CD4-positive, alpha-beta T cell treated with Interleukin-10 for 1 hour (primary cell): ENCODE measurements around the gene SEMA5A.

ENCODE experiments used
- DNase-seq: peaks from one replicate; pipeline ENCODE4 v3.0.0-alpha.2; 2020

The SEMA5A gene

DNA sequence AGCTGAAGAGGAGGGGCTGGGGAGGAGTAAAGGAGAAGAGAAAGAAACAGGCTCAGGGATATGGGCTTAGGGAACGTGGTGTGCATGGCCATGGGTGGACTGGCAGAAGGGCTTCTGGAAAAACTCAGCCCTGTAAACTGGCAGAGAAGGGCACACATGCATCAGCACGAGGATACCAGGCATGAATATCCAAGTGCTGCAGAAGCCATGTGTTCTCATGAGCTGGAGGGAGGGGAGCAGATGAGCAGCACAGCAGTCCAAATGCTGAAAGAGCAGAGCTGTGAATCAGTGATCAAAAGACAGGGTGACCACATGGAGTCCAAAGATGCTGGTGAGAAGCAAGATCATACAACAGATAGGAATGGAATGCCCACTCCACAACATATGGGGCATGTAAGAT, 72.3 kb downstream of the SEMA5A start:
- DNase-seq = no peak

- no peak for DNase-seq
These were observed 75.5 kb downstream of the SEMA5A start for GRCh38 chr5:9470410-9470809.

- no peak for DNase-seq
These were observed 77.9 kb downstream of the SEMA5A start for GRCh38 chr5:9468060-9468388.

DNA sequence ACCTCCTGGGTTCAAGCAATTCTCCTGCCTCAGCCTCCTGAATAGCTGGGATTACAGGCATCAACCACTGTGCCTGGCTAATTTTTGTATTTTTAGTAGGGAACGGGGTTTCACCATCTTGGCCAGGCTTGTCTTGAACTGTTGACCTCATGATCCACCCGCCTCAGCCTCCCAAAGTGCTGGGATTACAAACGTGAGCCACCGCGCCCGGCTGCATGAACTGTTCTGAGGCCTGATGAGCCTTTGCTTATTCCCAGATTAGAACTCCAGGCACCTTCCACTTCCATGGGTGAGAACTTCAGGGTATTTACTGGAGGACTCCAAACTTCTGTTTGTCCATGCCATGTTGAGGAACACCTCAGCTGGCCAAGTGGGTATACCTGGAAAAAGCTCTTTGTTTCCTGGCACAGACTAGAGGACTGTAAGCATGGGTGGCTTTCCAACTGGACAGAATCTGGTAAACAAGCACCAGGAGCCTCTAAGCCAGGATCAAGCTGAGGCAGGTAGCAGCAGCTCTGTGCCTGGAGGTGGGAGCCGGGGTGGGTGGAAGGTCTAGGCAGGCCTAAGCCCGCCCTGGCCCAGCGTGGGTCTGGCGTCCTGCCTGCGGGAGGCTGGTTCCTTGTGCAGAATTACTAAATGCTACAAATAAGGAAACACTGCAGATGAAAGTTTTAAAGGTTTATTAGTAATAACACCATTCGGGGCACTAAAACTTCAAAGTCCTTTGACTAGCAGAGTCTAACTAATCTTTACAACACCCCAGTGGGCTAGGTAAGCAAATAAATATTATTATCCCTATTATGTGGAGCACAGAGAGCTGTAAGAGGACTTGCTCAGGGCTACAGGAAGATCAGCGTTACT, 78.4 kb downstream of the SEMA5A start:
- no peak for DNase-seq

DNA sequence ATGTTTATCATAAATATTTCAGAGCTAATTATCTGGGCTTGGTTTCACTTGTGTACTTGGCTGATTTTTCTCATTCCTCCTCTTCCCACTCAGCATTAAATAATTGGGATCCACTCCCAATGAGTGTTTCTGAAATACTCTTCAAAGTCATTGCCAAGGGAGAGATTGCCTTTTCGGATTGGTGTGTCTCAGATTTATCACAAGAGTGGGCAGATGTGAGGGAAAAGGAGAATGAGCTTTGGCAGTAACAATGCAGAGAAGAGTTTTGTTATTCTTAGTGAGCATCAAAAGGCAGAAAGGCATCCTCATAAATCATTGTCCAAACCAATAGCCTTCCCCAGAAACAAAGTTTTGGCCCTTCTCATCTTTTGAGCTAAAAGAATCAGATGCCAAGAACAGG, 79.2 kb downstream of the SEMA5A start:
- no peak for DNase-seq

DNA sequence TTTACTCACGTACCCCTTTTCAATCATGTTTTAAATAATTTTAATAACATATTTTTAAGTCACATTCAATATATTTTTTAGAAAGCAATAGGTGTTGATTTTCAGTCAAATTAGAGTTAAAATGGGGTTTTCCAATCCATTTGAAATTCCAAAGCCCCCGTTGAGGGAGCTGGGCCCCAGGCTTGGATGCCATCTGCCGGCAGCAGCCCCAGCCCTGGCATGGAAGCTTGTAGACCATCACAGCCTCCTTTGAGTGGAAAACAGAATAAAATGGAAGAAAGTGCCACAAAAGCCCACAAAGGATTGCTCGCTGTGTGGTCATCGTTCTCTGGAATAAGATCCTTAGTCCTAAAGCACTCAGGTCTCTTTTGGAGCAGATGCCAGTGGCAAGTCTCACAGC, 81.4 kb downstream of the SEMA5A start:
- DNase-seq = no peak

DNA sequence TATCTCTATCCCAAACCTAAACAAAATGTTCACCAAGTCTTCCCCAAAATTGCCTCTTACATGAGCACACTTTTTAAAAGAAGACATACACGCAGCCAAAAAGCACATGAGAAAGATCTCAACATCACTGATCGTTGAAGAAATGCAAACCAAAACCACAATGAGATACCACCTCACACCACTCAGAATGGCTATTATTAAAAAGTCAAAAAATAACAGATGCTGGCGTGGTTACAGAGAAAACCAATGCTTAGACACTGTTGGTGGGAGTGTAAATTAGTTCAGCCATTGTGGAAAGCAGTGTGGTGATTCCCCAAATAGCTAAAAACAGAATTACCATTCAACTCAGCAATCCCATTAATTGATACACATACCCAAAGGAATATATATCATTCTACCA, 83.8 kb downstream of the SEMA5A start:
- DNase-seq = no peak

DNA sequence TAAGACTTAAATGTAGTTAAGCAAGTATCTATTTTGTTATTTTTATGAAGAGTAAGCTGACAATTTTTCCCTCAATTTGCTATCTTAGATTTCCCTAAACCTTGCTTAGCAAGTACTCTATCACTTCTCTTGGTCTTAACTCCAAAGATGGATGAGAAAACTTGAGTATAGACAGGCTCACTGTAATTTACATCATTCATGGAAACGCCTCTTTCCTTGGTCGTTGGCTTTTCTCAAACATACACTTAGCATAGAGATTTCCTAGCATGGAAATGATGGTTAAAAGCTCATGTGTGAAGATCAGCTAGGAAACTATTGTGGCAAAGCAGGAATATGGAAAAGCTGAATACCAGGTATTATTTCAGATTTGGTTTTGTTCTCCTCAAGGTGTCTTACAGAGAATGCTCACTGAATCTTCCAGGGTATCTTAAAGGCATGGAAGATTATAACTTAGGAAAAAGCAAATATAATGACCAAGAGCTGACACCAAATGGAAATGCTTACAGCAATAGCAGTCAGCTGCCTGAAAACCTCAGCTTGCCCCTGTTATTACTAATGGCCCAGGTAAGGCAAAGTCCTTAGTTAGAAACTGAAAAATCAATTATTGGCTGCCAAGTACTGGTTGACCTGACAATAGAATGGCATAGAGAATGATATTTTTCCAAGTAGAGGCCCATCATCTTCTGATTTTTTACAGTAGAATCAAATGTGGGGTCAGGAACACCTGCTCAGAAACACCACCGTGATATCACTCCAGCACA, 84.8 kb downstream of the SEMA5A start:
- DNase-seq = no peak

GRCh38 chr5:9456435-9457042, 89.3 kb downstream of the SEMA5A start:
- no peak for DNase-seq

DNA sequence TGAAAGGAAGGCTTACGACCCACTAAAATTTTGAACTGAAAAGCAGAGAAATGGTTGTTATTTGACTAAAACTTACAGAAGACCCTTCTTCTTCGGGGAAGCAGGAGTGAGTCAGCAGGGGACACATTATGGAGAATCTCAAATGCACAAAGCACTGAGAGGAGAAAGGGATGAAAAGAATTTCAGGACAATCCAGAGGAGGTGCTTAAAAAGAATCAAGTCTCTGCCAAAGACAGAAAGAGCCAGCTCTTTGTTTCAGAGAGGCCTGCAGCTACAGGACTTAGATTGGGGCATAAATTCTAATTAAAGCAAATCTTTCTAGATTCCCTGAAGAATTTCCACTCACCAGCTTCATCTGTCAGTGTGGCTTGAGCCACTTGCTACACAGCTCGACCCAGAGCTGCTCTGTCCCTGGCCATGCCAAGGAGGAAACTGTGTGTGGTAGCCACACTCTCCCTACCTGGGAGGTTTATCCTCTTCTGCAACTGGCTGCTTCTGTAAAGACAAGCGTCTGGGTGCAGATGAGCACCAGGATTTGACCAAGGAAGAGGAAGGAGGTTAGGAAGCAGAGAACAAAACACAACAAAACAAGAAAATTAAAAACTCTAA, 89.9 kb downstream of the SEMA5A start:
- no peak for DNase-seq

DNA sequence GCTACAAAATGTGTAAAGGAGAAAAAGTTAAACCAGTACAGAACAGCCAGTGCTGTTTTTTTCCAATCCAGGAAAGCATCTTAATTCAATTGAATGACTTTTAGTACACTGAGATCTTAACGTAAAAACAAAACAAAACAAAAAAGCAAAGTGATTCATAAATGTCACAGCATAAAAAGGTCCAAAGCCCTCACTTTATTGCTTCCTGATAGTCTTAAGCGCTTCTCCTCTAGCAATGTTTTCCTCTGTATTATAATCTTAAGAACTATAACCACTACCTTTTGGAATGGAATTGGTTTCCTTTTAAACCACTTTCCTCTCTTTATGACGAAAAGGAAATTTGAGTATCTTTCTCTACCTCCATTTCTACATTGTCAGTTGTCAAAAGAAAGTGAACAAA, 91.4 kb downstream of the SEMA5A start:
- no peak for DNase-seq

DNA sequence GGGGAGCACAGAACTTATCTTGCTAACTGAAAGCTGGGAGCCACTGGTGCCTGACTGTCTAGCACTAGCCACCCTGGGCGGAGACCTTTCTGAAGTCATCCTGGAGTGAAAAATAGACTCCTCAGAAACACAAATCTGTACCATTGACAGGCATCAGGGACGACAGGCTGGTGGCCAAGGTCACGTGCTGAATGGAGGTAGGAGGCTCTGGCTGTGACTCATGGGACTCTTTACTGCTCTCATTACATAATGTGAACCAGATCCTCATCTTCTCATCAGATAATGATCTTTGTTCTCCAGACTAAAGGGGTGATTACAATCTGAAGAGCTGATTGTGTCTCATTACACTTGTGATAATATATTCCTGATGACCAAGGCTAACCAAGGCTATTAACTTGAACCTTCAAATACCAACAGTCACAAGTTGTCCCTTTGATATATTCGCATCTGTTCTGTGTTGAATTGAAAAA, 91.8 kb downstream of the SEMA5A start:
- DNase-seq = no peak

GRCh38 chr5:9453480-9454011, 92.3 kb downstream of the SEMA5A start:
- no peak for DNase-seq

GRCh38 chr5:9452181-9452580, 93.7 kb downstream of the SEMA5A start:
- no peak for DNase-seq

DNA sequence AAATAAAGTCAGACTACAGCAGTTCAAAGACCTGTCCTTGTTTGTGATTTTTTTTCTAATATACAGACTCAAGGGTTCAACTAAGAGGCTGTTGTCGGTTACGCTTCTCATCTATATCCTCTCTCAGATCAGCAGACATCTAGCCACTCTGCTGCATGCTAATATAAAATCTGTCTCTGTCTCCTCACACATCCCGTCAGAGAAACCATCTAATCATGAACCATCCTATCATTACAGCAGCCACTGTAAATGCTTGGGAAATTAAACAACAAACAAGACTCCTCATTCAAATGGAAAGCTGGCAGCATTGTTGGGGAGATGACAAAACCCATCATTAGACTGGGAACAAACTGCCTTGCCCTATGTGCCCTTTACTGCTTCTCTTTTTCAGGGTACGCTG, 94.8 kb downstream of the SEMA5A start:
- DNase-seq = no peak

DNA sequence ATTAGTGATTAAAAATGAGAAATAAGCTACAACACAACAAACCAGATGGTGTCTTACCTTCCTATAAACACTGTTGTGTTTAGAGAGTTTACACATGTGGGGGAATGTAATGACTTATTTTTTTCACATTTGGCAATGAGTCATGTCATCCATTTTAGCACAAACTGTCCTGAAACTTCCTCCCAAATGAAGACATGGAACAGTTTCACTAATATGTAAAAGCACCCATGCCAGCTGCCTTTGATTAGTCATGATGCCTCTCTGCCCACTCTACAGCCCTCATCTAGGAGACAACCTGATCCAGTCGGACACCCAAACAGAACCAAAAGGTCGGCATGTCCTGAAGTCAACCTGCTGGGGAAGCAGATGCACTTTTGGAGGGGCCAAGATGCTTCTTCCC, 98.2 kb downstream of the SEMA5A start:
- DNase-seq = no peak

- DNase-seq = no peak
These were observed 100.0 kb downstream of the SEMA5A start for GRCh38 chr5:9445826-9446388.

GRCh38 chr5:9444346-9444745, 101.5 kb downstream of the SEMA5A start:
- no peak for DNase-seq

- no peak for DNase-seq
These were observed 104.3 kb downstream of the SEMA5A start for GRCh38 chr5:9441610-9442009.

DNA sequence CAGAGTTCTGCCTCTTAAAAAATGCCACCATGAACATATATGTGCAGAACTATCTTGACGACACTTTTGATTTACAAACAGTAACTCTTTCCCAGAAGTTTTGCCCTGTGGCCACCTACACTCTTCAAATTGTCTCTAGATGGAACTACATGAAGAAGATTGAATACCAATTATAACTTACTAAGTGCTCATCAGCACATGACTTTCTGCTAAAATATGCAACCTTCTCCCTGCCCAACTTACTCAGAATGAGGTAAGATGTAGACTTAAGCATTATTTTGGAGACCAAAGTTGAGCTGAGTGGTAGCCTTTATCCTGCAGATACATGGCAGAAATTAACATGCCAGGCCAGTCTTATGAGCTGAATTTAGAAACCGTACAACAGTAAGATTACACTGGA, 105.4 kb downstream of the SEMA5A start:
- DNase-seq = no peak

DNA sequence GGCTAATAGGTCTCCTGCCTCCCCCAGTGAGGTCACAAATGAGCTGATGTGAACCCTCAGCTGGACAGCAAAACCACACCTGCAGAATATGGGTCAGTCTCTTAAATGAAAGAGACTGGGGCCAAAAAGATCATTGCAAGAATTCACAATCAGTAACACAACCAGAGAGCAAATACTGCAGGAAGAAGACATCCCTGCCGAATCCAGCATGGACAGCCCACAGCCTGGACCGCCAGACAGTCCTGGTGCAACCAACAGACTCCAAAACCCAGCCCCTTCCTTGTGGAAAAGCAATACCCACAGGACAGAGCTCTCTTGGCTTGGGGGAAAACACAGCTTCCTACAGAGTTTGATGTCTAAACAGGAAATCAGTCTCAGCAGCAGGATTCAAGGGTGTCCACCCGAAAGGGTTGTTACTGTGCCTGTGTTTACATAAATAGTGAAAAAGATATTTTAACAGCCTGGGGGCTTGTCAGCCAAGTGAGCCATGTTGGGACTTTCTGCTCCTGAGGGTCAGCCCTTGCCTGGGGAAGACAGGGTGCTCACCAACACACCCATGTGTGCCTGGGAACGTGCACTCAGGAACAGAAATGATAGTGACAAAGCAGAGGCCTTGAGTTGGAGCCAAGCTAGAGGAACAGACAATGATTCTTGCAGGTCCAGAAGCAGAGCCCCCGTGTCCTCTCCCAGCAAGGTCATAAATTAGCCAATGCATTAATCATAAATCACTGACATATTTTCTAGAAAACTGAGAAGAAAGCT, 106.2 kb downstream of the SEMA5A start:
- no peak for DNase-seq
